ENCODE measurements around the gene PTPRR.

The PTPRR gene

DNA sequence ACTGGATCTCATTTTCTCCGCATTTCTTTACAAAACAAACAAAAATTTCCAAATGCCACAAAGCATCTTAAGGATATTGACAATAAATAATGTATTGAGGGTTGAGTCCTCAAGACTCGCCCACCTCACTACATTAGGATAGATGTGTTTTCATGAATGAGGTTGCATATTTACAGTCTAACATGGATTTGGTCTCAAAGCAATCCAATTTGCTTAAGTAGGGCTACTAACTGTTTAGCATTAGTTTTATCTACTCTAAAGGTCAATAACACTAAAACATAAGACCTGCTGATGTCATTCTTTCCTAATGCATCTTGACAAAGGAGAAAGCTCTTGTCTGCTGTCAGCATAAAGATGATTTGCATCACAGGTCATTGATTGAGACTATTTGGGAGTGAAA is 82.4 kb downstream of the PTPRR start:
- Mint-ChIP-seq H3K9me3 (no peaks in the 10 kb centered on the region), H3K4me3 (no peak overlapping the region), H3K27ac (no peak overlapping the region), H3K36me3 (ENCODE audit: low read depth) (no peaks in the 10 kb centered on the region), H3K27me3 (ENCODE audit: low read depth) (no peaks in the 10 kb centered on the region), H3K4me1 (ENCODE audit: low read depth) (no peaks in the 10 kb centered on the region)

DNA sequence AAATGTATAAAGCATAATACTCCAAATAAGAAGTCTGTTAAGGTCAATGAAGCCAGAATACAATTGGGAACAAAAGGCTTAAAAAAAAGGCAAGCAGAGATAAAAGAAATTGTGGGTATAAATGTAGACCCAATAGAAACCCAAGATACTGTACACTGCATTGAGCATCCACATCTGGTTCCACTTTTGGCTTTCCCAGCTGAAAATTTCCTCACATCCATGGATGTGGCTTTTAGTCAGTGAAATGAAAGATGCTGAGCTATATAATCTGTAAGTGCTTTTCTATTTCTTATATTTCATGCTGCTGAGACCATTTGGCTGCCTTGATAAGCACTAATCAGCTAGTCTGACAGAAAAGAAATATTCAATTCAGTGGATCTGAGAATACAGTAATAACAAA is 83.5 kb downstream of the PTPRR start:
- Mint-ChIP-seq H3K4me1 (ENCODE audit: low read depth) (no peaks in the 10 kb centered on the region), H3K9me3 (no peaks in the 10 kb centered on the region), H3K36me3 (ENCODE audit: low read depth) (no peaks in the 10 kb centered on the region), H3K27ac (no peak overlapping the region), H3K4me3 (no peak overlapping the region), H3K27me3 (ENCODE audit: low read depth) (no peaks in the 10 kb centered on the region)

- H3K36me3 Mint-ChIP-seq (ENCODE audit: low read depth), result no peaks in the 10 kb centered on the region
- H3K27me3 Mint-ChIP-seq (ENCODE audit: low read depth), result no peaks in the 10 kb centered on the region
- H3K4me3 Mint-ChIP-seq, result no peak overlapping the region
- H3K4me1 Mint-ChIP-seq (ENCODE audit: low read depth), result no peaks in the 10 kb centered on the region
- no peak overlapping the region for H3K27ac Mint-ChIP-seq
- H3K9me3 Mint-ChIP-seq, result no peaks in the 10 kb centered on the region
Measured at GRCh38 chr12:70835948-70836347, 84.6 kb downstream of the PTPRR start.

DNA sequence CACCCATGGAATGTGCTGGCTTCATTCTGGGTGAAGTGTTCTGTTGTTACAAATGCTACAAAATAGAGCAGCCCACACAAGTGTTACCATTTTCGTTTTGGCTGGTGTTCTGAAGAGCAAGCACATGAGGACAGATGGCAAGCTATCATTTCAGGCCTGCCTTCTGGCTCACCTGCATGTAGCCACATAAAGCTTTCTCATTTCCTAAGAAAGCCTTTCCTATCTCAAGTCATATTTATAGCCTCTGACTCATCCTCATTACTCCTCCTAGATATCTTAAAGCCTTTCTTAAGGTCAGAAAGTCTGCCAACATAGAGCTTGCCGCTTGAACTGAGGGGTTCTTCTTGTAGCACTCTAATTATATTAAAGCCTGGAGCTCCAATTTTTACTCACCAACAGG is 89.0 kb downstream of the PTPRR start:
- H3K36me3 Mint-ChIP-seq (ENCODE audit: low read depth), result no peaks in the 10 kb centered on the region
- H3K27ac Mint-ChIP-seq, result no peak overlapping the region
- no peaks in the 10 kb centered on the region for H3K9me3 Mint-ChIP-seq
- H3K27me3 Mint-ChIP-seq (ENCODE audit: low read depth), result no peaks in the 10 kb centered on the region
- H3K4me1 Mint-ChIP-seq (ENCODE audit: low read depth), result no peaks in the 10 kb centered on the region
- H3K4me3 Mint-ChIP-seq, result no peak overlapping the region

DNA sequence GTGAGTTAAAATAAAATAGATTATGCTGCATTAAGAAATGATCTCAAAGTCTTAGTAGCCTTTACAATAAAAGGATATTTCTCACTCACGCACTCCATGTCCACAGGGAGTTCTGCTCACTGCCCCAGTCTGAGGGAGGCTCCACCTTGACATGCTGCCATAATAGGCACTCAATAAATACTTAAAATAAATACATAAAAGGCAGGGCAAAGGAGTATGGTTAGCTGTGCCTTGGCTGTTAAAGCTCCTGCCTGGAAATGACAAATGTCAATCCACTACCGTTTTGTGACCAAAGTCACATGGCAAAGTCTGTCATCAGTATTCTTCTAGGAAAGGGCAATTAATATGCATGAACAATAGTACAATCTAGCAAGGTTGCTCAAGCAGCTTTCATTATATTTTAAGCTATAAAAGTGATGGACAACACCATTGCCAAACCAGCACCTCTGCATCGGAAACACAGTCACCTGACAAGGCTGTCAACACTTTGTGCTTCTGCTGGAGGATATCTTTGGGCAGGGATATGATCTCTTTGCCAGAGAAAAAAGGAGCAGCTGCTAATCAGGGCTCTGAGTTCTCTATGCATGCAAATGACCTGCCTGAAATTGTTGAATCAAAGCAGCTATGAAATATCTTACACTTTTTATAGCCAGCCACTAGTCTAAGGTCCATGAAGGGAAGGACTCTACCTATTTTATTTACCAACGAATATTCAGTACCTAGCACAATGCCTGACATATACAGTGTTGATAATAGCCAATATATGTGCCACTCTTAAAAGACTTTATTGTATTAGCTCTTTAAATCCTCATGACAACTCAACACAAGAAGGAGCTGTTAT is 90.1 kb downstream of the PTPRR start:
- H3K4me1 Mint-ChIP-seq (ENCODE audit: low read depth), result no peaks in the 10 kb centered on the region
- H3K9me3 Mint-ChIP-seq, result no peaks in the 10 kb centered on the region

DNA sequence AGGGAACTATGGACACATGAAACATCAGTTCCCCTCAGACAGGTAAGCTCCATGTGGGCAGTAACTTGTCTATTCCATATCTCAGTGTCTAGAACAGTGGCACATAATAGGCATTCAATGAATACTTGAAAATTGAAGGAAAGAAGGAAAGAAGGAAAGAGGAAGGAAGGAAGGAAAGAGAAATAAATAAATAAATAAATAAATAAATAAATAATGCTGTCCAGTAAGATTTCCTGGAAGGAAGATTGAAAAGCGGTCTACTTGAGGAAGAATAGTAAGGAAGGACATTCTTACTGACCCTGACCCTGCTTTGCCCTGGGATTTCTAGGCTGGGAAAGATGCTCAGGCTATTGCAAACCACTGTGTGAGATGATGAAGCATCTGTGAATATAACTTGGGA is 91.5 kb downstream of the PTPRR start:
- Mint-ChIP-seq H3K36me3 (ENCODE audit: low read depth) (no peaks in the 10 kb centered on the region), H3K27ac (no peak overlapping the region), H3K4me1 (ENCODE audit: low read depth) (no peaks in the 10 kb centered on the region), H3K9me3 (no peaks in the 10 kb centered on the region), H3K4me3 (no peak overlapping the region), H3K27me3 (ENCODE audit: low read depth) (no peaks in the 10 kb centered on the region)

More for the DNA sequence above, 90.1 kb downstream of the PTPRR start:
- Mint-ChIP-seq H3K27me3 (ENCODE audit: low read depth) (no peaks in the 10 kb centered on the region), H3K27ac (no peak overlapping the region), H3K4me3 (no peak overlapping the region), H3K36me3 (ENCODE audit: low read depth) (no peaks in the 10 kb centered on the region)

DNA sequence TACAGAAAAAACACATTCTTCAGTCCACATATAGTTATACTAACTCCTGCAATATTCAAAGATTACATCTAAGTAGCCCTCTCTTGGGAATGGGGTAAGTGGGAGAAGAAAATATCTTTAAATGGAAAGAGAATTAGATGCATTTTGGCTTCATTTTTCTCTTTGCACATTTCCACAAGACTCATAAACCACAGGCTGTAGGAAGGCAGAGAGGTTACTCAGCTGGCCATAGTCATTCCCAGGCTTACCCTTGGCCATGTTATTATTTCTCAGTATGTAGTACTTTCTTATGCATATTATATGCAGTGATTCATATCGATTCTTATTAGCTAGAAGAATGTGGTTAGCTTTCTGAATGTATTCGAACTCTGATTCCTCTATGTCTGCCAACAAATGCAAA is 92.2 kb downstream of the PTPRR start:
- H3K4me1 Mint-ChIP-seq (ENCODE audit: low read depth), result no peaks in the 10 kb centered on the region
- no peaks in the 10 kb centered on the region for H3K36me3 Mint-ChIP-seq (ENCODE audit: low read depth)
- no peaks in the 10 kb centered on the region for H3K9me3 Mint-ChIP-seq
- no peak overlapping the region for H3K4me3 Mint-ChIP-seq
- H3K27ac Mint-ChIP-seq, result no peak overlapping the region
- H3K27me3 Mint-ChIP-seq (ENCODE audit: low read depth), result no peaks in the 10 kb centered on the region

- Mint-ChIP-seq H3K36me3 (ENCODE audit: low read depth) (no peaks in the 10 kb centered on the region), H3K4me1 (ENCODE audit: low read depth) (no peaks in the 10 kb centered on the region), H3K27me3 (ENCODE audit: low read depth) (no peaks in the 10 kb centered on the region), H3K4me3 (no peak overlapping the region), H3K27ac (no peak overlapping the region), H3K9me3 (no peaks in the 10 kb centered on the region)
Measured at GRCh38 chr12:70826156-70826555, 94.4 kb downstream of the PTPRR start.

GRCh38 chr12:70824511-70824910 is 96.0 kb downstream of the PTPRR start:
- H3K27ac Mint-ChIP-seq, result no peak overlapping the region
- H3K27me3 Mint-ChIP-seq (ENCODE audit: low read depth), result no peaks in the 10 kb centered on the region
- peaks cover 4% of the 10 kb centered on the region for H3K9me3 Mint-ChIP-seq
- H3K4me3 Mint-ChIP-seq, result no peak overlapping the region
- H3K36me3 Mint-ChIP-seq (ENCODE audit: low read depth), result no peaks in the 10 kb centered on the region
- no peaks in the 10 kb centered on the region for H3K4me1 Mint-ChIP-seq (ENCODE audit: low read depth)

GRCh38 chr12:70823182-70823976 is 97.2 kb downstream of the PTPRR start:
- no peak overlapping the region for H3K27ac Mint-ChIP-seq
- H3K4me1 Mint-ChIP-seq (ENCODE audit: low read depth), result no peaks in the 10 kb centered on the region
- peaks cover 4% of the 10 kb centered on the region for H3K9me3 Mint-ChIP-seq
- H3K4me3 Mint-ChIP-seq, result no peak overlapping the region
- no peaks in the 10 kb centered on the region for H3K36me3 Mint-ChIP-seq (ENCODE audit: low read depth)
- H3K27me3 Mint-ChIP-seq (ENCODE audit: low read depth), result no peaks in the 10 kb centered on the region

DNA sequence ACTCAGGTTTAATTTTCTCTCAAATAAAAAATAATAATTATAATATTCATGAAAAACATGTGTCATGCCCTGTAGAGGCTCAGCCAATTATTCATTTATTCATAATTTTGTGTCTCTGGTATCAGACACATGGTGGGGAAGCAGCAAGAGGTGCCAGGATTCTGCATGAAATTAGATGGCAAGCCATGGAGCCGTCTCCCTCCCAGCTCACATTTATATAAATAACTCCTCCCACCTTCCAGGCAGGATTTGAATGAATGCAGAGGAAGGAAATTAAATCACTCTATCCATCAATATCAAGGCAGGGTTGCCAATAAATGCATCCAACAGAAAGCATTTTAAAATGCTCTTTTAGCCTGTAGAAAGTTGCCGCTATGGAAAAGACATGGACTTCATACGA is 98.1 kb downstream of the PTPRR start:
- H3K27ac Mint-ChIP-seq, result no peak overlapping the region
- no peaks in the 10 kb centered on the region for H3K4me1 Mint-ChIP-seq (ENCODE audit: low read depth)
- no peak overlapping the region for H3K4me3 Mint-ChIP-seq
- H3K27me3 Mint-ChIP-seq (ENCODE audit: low read depth), result no peaks in the 10 kb centered on the region
- peaks cover 4% of the 10 kb centered on the region for H3K9me3 Mint-ChIP-seq
- no peaks in the 10 kb centered on the region for H3K36me3 Mint-ChIP-seq (ENCODE audit: low read depth)

GRCh38 chr12:70815971-70816391 is 104.6 kb downstream of the PTPRR start:
- peaks cover 4% of the 10 kb centered on the region for H3K9me3 Mint-ChIP-seq
- H3K27me3 Mint-ChIP-seq (ENCODE audit: low read depth), result no peaks in the 10 kb centered on the region
- no peak overlapping the region for H3K4me3 Mint-ChIP-seq
- H3K4me1 Mint-ChIP-seq (ENCODE audit: low read depth), result no peaks in the 10 kb centered on the region
- no peak overlapping the region for H3K27ac Mint-ChIP-seq
- H3K36me3 Mint-ChIP-seq (ENCODE audit: low read depth), result no peaks in the 10 kb centered on the region

GRCh38 chr12:70815056-70815455 is 105.5 kb downstream of the PTPRR start:
- Mint-ChIP-seq H3K4me1 (ENCODE audit: low read depth) (no peaks in the 10 kb centered on the region), H3K27me3 (ENCODE audit: low read depth) (no peaks in the 10 kb centered on the region)

GRCh38 chr12:70813559-70813958 is 107.0 kb downstream of the PTPRR start:
- Mint-ChIP-seq H3K4me1 (ENCODE audit: low read depth) (no peaks in the 10 kb centered on the region), H3K4me3 (no peak overlapping the region), H3K36me3 (ENCODE audit: low read depth) (no peaks in the 10 kb centered on the region), H3K9me3 (no peaks in the 10 kb centered on the region), H3K27me3 (ENCODE audit: low read depth) (no peaks in the 10 kb centered on the region), H3K27ac (no peak overlapping the region)

More at GRCh38 chr12:70815056-70815455, 105.5 kb downstream of the PTPRR start:
- Mint-ChIP-seq H3K9me3 (no peaks in the 10 kb centered on the region), H3K4me3 (no peak overlapping the region), H3K27ac (no peak overlapping the region), H3K36me3 (ENCODE audit: low read depth) (no peaks in the 10 kb centered on the region)

GRCh38 chr12:70812136-70812535 is 108.4 kb downstream of the PTPRR start:
- H3K27me3 Mint-ChIP-seq (ENCODE audit: low read depth), result no peaks in the 10 kb centered on the region
- H3K4me3 Mint-ChIP-seq, result no peak overlapping the region
- no peaks in the 10 kb centered on the region for H3K4me1 Mint-ChIP-seq (ENCODE audit: low read depth)
- no peak overlapping the region for H3K27ac Mint-ChIP-seq
- H3K9me3 Mint-ChIP-seq, result no peaks in the 10 kb centered on the region
- H3K36me3 Mint-ChIP-seq (ENCODE audit: low read depth), result no peaks in the 10 kb centered on the region

Measured in T-helper 1 cell treated with Interleukin-12 subunit alpha and Interleukin-12 subunit beta and Interleukin-4 antibody, amounts not matched to agents 30 μg/mL and 1 μg/mL, for 36 hours (primary cell).